Forelimb muscle (tissue), 1 donor: Measurements from ENCODE around the gene NOL4L. TPM values are rescaled to one million over a fixed set of nuclear protein-coding genes. Genes with fewer than 3 reads are reported as not detected.
"Not testable (repeated sequence)": the region's sequence is repeated elsewhere in the genome, so short reads cannot be mapped to it uniquely, and the experiment has no call there.

Experiments
- DNase-seq: peaks from one replicate; pipeline ENCODE4 v3.0.0-alpha.2; 2013; ENCODE audit warnings: low read depth
- polyA plus RNA-seq: library from polyadenylated mRNA; unstranded; fragments of 120-200 nt; gene quantifications from one replicate; pipeline ENCODE4 v1.2.1, GENCODE V29; 2013; ENCODE audit not compliant: insufficient read length

The NOL4L gene
- polyA plus RNA-seq, 1 donor = 14.8 TPM

GRCh38 chr20:32432277-32432676 is 152.9 kb downstream of the NOL4L start:
- no peak for DNase-seq

- no peak for DNase-seq
These were observed 153.7 kb downstream of the NOL4L start for GRCh38 chr20:32431457-32431856.

- no peak for DNase-seq
These were observed 155.3 kb downstream of the NOL4L start for GRCh38 chr20:32429745-32430360.

GRCh38 chr20:32429343-32429742 is 155.8 kb downstream of the NOL4L start:
- DNase-seq = no peak

- no peak for DNase-seq
These were observed 157.1 kb downstream of the NOL4L start for GRCh38 chr20:32427996-32428395.

GRCh38 chr20:32421290-32421689 is 163.8 kb downstream of the NOL4L start:
- DNase-seq = no peak

- no peak for DNase-seq
These were observed 166.8 kb downstream of the NOL4L start for GRCh38 chr20:32418376-32418775.

GRCh38 chr20:32416206-32416605 is 168.9 kb downstream of the NOL4L start:
- DNase-seq = no peak

- DNase-seq = no peak
These were observed 169.6 kb downstream of the NOL4L start for GRCh38 chr20:32415494-32415893.

GRCh38 chr20:32411955-32412706 is 173.0 kb downstream of the NOL4L start:
- no peak for DNase-seq

- DNase-seq = not testable (repeated sequence)
These were observed 177.9 kb downstream of the NOL4L start for GRCh38 chr20:32407131-32407750.

GRCh38 chr20:32406701-32407100 is 178.4 kb downstream of the NOL4L start:
- DNase-seq = no peak

GRCh38 chr20:32404017-32404416 is 181.1 kb downstream of the NOL4L start:
- no peak for DNase-seq

GRCh38 chr20:32400476-32400875 is 184.7 kb downstream of the NOL4L start:
- no peak for DNase-seq

- no peak for DNase-seq
These were observed 187.5 kb downstream of the NOL4L start for GRCh38 chr20:32397567-32398084.

GRCh38 chr20:32396646-32397160 is 188.4 kb downstream of the NOL4L start:
- no peak for DNase-seq

- no peak for DNase-seq
These were observed 190.1 kb downstream of the NOL4L start for GRCh38 chr20:32395066-32395465.

Other genes with a start within 250 kb of the NOL4L start
- 32.5 TPM for gene ASXL1, start 227.0 kb downstream of the NOL4L start, polyA plus RNA-seq
- 0.14 TPM for gene C20orf203, start 88.6 kb upstream of the NOL4L start, polyA plus RNA-seq
- 37.2 TPM for gene COMMD7, start 158.1 kb upstream of the NOL4L start, polyA plus RNA-seq
- gene DNMT3B, start 177.1 kb upstream of the NOL4L start, polyA plus RNA-seq = 3.7 TPM
- gene MAPRE1, start 234.6 kb upstream of the NOL4L start, polyA plus RNA-seq = 134 TPM